NCI-H2171 (cell line): Measurements from ENCODE around the gene P2RX3.
"Not testable (repeated sequence)": the region's sequence is repeated elsewhere in the genome, so short reads cannot be mapped to it uniquely, and the experiment has no call there.

Experiments
- DNase-seq: peaks from one replicate; lab custom pipeline; 2025; lab: John Stamatoyannopoulos, UW

The P2RX3 gene

DNA sequence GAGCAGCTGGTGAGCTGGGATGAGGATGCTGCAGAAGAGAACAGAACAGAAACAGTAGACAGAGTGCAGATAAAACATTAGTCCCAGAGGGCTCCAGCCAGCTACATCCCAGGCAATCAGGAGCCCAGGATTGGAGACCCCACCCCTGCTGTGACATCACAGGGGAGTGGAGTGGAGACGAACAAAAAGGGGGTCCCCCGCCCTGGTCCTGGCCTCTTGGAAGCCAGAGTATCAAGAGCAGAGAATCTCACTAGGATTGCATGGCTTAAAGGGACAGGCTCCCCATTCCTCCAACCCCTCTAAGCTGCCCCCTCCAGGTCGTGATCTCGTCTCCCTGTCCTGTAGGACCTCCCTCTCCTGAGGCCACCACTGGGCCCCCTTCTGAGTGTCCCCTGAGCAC is at the start of gene P2RX3:
P2RX3 (plus strand) TSS at position 211 of the 400 bp plus-strand sequence. CDS start 199 bp downstream, outside the sequence.
- peak; percentile 35 for DNase-seq

DNA sequence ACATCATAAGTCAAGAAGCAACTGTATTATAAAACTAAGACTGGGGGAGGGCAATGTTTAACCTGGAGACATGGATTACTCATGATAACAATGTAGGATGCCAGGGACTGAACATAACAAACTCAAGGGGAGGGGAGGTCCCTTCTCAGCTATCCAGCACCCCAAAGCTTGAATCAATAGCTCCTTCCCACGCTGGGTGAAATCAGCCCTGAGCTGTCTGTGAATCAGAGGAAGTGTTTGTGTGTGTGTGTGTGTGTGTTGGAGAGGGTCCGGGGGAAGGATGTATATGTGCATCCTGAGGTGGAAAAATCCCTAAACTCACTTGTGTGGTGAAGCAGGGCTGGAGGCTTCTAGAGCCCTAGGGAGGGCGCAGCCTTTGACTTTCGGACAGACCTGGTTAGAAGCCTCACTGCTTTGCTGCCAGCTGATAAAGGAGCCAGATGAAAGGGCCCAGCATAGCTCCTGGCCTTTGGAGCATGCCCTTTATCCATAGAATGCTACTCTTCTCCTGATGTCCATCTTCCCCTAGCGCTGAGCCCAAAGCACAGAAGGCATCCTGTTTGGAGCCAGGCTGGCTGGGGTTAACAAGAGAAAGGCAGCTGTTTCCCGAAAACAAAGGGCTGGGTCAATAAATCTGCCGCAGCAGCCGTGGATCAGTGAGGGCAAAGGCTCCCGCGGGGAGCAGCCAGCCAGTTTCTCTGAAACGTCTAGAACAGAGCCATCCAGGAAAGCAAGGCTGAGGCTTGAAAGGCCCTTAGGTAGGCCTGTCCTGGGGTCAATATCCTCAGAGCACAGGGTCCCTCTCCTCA is 49.2 kb upstream of the P2RX3 start:
- DNase-seq: no peak

DNA sequence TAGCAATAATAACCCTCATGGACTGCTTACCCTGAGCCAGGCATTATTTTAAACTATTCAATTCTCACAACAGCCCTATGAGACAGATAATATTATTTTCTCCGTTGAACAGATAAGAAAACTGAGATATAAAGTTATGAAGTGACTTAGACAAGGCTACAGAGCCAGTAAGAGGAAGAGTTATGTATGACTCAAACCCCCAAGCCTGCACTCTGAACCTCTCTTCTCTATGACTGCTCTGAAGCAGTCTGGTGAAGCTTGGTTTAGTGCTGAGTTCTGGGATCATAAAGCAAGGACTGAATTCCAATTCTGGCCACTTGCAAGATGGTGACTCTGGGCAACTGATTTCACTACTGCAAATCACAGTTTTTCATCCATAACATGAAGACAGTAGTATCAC is 47.9 kb upstream of the P2RX3 start:
- no peak for DNase-seq

DNA sequence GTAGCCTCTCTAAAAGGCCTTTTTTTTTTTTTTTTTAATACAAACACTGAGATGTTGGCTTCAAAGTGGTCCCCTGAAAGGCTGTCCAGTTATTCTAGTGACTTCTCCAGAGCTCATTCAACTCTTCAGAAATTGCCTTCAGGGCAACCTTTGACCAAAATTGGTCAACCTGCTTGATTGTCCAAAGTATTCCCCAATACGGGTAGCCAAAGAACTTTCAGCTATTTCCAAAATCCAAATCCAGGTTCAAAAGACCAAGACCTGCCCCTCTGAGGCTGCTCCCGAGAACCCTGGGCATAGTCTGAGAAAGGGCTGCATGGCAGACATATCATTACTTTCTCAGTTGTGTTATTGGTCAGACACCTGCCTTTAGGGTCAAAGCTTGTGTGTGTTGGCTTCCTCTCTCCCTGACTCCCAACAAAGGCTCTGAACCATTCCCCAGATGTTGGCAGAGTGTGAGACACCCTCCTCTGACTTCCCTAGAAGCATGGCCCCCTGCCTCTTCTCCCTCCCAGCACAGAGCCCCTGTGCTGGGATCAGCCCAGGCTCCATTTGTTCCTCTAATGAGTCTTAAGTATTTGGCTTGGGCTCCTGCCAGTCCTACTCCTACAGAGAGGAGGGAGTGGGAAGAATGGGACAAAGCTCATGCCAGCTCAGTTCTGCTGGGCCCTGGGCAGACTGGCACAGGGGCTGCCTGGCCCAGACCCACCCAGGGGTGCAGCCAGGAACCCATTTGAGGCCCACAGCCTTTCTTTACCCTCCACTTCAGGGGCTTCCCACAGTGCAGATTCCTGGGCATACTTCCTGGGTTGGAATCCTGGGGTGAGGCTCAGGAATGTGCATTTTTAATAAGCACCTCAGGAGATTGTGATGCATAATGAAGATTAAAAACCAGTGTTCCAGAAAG is 43.7 kb upstream of the P2RX3 start:
- no peak for DNase-seq

GRCh38 chr11:57296205-57296604 is 41.9 kb upstream of the P2RX3 start:
- DNase-seq: not testable (repeated sequence)

- no peak for DNase-seq
Observed at GRCh38 chr11:57297221-57297620, 40.9 kb upstream of the P2RX3 start.

DNA sequence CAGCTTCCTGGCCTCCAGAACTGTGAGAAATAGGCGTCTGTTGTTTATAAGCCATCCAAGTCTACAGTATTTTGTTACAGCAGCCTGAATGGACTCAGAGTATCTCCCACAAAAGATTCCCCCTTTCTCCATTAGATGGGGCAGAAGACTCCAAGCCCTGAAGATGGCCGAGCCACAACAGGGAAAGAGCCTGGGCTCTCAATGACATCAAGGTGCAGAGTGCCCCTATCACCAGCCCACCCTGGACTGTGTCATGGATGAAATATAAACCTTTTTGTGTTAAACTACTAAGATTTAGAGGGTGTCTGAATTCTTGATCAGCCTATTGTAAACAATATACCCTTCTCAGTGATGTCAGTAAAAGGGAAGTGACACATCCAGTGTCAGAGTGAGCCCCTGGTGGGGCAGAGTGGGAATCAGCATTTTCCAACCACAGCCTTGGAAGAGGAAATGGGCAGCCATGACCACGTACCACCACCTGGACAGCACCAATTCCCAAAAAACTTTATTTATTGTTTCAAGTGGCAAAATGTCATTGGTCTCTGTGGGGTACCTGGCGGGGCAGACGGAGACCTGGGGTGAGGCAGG is 38.9 kb upstream of the P2RX3 start:
- no peak for DNase-seq

- DNase-seq: no peak
Observed at GRCh38 chr11:57300785-57301184, 37.4 kb upstream of the P2RX3 start.

DNA sequence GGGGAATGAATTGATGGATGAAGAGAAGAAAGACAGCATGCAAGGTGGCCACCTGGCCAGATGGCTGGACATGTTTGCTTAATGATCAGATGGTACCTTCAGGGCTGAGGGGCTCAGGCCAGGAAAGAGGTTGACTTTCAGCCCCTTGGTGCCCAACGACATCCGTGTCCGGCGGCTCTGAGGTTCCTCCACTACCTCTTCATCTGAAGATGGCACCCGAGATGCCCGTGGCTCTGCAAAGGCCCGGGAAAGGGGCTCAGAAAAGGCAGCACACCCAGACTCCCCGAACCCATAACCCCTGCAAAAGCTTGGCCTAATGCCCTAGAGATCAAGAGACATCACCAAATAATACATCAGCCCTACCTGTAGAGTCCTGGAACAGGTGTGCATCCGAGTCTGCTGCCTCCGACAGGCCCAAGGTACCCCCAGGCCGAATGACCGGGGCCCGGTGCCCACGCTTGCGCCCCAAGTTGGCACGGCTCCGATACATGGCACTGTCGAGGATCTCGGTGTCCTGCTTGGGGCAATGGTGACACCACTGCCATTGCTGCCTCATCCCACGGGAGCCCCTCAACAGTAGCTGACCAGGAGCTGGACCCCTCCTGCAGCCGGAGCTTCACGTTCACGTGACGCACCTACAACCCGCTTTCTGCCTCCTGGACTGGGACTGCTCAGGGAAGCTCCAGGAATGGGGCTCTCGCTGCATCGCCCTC is 36.3 kb upstream of the P2RX3 start:
- no peak for DNase-seq

DNA sequence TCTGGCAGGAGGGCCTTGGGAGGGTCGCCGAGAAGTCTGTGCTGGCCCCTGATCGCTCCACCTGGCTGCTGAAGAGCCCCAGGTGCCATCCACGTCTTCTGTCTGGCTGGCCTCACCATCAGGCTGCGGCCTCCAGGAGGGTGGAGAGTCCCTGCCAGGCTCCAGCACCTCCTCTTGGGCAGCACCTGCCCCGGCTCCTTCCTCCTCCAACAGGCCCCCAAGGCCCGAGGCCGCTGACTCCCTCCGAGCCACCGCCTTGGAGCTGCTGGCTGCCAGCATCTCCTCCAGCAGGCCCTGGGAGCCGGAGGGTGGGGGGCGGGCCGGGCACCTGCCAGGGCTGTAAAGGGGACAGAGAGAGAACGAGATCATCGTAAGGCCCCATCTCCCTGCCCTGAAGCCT is 35.7 kb upstream of the P2RX3 start:
- no peak for DNase-seq

DNA sequence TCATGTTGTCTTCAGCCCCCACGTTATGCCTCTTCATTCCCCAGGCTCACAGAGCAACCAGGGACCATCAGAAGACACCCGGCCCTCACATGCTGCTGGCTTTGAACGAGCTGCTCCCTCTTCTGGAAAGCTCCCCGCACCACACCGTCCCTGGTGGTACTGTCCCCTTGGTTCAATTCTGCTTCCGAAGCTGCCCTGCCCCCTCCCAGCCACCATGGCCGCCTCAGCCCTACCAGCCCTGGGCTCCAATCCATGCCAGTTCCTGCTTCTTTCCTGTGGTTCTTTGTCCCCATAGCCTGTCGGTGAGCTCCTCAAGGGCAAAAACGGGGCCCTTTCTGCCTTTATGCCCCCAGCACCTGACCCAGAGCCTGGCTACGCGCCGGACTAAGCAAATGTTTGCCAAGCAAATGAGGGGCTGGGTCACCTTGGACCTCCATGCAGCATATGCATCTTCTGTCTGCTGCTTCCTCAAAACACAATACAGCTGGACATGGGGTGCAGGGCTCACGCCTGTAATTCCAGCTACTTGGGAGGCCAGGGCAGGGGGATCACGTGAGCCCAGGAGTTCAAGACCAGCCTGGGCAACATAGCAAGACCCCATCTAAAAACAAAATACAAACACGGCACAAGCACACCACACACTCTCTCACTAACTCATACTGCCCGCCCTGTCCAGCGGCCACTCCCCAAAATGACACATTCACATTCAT is 34.7 kb upstream of the P2RX3 start:
- no peak for DNase-seq

DNA sequence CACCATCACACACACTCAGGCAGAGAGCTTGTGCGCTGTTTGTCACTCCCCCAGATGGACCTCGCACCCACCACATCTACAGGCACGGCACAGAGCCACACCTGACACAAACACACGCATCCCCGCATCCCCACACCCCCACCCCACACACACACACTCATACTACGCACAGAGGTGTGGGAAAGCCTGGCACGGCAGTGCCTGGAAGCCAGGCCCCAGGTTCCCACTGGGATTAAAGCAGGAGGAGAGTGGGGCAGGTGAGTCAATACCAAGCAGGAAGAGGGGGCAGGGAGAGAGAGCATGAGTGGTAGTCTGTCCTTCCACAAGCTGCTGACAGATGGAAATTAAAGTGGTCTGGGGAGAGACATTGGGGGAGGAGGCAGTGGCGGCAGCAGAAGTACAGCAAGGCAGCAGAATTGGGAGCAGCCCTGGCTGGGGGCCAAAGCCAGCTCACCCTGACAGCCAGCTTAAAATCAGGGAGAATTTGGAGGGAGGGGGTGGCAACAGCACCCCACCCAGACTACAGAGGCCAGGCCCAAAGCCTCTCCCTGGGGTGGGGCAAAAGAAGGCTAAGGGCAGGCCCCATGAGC is 34.1 kb upstream of the P2RX3 start:
- peak; percentile 50 for DNase-seq

DNA sequence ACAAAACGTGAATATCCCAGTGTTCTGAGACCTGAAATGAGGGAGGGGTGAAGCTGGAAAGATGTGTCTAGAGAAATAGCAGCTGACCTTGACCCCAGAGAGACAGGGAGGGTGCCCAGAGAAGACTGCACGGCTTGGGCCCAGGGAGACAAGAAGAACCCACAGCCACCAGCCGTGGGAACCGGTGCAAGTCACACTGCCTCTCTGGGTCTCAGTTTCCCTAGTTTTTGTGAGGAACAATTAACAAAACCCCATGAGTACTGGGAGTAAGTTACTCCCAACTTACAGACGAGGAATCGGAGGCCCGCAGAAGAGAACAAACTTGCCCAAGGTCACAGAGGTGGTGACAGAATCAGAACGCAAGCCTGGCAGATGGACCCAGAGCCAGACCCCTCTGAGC is 32.6 kb upstream of the P2RX3 start:
- DNase-seq: no peak

DNA sequence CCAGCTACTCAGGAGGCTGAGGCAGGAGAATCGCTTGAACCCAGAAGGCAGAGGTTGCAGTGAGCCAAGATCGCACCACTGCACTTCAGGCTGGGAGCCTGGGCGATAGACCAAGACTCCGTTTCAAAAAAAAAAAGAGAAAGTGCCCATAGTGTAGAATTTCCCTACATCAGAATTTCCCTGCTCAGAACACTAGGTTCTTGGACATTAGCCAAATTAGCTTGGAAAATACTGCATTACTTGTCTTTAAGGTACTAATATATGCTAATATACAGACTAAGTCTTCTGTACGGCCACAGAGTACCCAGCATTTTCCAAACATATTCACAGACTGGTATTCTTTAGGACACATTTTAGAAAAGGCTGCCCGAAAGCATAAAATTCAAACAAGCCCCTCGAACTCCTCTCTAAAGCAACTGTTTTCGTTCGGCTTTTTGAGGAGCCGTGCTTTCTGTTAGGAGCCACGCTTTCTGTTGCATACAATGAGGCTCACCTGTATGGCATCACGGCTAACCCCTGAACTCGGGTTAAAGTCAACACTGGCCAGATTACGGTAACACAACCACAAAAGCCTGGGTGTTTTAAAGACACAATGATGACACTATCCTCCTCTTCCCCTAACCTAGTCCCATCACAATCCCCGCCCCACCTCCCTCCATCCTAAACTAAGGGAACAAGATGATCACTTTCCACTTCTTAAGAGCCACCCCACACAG is 31.8 kb upstream of the P2RX3 start:
- DNase-seq: no peak

- no peak for DNase-seq
Observed at GRCh38 chr11:57306940-57307565, 31.1 kb upstream of the P2RX3 start.

DNA sequence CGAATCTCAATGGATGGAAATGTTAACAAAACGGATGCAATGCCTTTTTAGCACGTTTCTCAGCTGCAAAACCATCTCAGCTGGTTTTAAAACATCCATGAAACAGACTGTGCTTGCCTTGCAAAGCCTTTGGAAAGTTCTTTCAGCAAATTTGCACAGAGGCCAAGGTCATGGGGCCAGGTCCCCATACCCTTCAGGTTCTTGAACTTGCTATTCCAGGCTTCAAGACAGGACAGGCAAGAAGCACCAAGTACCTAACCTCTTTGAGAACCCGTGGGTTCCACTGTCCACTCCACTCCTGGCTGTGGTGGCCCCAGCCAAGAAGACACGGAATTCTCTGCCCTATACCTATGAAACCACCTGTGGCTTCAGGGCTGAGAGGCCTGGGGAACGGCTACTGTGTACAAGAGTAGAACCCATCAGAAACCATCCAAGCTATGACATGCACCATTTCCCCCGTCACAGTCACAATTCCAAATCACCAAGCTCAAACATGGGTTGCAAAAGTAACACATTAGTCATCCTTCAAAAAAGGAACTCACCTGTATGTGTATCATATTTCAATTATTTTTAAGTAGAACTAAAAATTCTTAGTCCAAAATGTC is 30.4 kb upstream of the P2RX3 start:
- DNase-seq: no peak

DNA sequence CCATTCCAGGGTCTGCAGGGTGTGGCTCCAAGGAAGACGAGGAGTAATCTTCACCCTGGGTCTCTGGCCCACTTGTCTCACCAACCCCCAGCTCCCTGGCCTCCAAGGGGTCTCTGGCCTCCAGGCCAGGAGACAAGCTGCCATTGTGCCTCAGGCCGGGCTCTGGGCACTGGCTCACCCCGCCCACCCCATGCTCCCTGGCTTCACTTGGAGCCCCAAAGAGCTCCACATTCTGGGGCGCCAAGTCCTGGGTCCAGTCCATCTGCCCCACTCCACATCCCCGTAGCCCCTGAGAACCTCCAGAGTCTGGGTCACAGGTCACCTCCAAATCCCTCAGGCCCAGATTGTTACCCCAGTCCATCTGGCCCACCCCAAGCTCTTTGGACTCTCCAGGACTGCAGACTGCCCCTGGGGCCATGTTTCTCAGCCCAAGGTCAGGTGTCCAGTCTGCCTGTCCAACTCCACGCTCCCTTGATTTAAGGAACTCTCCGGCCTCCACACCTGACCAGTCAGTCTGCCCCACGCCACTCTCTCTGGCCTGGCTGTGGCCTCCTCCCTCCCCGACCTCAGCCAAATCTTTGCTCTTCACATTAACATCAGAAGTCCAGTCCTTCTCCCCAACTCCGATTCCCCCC is 29.6 kb upstream of the P2RX3 start:
- DNase-seq: no peak

- no peak for DNase-seq
Observed at GRCh38 chr11:57309106-57310059, 28.8 kb upstream of the P2RX3 start.
